ENCODE measurements around the gene RAB2B.
"Not testable (repeated sequence)": the region's sequence is repeated elsewhere in the genome, so short reads cannot be mapped to it uniquely, and the experiment has no call there.

Gene RAB2B

DNA sequence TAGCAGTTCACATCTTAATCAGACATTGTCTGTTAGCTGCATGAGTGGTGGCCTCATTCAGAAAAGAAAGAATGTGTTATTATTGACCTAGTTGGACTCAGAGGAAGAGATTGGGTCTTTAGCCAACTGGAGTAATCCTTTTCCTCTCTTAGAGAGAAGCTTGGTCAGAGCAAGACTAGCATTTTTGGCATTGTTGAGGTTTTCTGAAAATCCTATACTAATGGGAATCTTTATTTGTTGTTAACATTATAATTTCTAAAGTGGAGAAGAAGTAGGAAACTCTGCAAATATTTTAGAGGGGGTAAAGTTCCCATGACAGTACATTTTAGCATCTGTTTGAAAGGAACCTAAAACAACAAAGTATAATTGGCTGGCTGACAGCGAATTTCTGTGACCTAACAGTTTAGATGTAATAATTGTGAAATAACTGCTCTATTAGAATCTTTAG is 9.9 kb upstream of the RAB2B start:
- DNase-seq (ENCODE audit: low spot score) = peak; percentile 68

DNA sequence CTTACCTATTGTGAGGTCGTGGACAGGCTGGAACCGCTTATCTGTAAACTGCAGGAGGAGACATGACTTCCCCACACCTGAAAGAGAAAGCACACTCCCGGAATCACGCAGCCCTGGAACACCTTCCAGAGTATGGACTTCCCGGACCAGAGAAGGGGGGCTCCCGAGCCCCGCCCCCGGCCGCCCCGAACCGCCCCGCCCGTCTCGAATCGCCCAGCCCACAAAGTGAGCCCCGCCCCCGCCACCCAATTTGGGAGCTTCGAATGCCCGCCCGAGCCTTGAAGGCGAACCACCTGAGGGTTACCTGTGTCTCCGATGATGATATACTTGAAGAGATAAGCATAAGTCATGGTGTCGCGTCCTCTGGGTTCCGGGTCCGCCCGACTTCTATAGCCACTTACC is 235 bp downstream of the RAB2B start:
- peak; percentile 87 for DNase-seq (ENCODE audit: low spot score)

DNA sequence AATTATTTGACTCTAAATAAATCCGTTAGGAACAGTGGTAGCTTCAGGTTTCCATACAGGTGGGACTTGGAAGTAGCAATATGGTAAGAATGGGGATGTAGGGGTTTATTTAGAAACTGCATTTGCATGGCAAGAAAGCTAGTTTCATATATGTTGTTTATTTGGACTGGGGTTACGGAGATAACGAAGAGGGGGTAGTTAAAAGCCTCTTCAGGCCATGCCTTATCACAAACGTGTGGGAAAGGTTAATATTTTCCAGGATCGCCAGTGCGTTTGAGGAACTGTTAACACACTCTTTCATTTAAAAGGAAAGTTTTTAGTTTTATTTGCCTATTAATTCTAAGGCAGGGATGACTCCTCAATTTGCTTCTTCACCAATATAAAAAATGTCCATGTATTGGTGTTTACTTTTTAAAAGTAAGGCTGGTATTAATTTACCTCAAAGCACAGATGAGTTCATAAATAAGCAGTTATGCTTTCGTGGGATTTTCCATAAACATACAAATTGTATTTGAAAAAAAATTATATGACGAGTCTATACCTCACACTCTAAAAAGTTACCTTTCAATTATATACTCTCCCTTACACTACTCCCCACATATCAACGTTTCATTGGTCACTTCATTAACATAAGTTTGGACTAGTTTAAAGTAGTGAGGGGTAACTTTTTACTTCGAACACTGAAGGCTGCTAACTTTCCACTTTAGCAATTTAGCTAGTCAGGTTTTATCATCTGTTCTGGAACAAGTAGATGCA is 814 bp downstream of the RAB2B start:
- no peak for DNase-seq (ENCODE audit: low spot score)

DNA sequence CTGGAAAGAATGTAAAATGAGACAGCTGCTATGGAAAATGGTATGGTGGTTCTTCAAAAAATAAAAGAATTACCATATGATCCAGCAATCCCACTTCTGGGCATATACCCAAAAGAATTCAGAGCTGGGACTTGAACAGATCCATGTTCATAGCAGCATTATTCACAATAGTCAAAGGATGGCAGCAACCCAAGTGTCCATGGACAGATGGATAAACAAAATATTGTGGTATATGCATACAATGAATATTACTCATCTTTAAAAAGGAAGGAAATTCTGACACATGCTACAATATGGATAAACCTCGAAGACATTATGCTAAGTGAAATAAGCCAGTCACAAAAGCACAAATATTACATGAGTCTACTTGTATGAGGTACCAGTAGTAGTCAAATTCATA is 9.1 kb downstream of the RAB2B start:
- no peak for DNase-seq (ENCODE audit: low spot score)

DNA sequence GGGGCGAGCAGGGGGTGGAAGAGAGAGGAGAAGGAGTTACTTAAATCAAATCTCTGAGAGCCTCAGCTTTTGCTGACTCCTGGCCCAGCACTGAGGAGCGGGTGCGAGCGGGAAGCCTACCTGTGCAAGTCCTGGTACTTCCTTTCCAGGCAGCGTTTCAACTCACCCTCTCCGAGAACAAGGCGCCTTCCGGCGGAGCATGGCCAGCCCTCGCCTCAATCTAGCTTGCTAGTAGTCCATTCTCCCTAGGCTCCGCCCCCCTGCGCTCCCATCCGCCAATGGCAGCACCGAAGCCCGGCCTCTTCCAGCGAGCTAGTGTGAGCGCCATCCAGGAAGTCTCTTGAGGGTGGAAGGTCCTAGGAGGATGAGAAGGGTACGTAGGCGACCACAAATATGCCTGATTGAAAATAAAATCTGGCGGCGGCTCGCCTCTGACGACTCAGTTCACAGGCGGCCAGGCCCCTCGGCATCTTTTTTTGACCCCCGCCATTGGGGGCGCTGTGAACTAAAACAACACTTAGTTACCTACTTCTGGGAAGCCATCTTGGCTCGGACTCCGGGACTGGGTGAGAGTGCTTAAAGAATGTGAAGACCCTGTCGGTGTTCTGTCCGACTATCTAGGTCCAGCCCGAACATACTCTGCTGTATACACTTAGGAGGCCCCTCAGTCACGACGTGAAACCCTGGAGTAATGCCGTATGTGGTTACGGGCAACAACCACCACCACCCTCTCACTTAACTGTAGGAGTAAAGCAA is 20.7 kb downstream of the RAB2B start, which contains the start of gene CHD8:
CHD8 (minus strand) TSS at position 212 of the 756 bp plus-strand sequence. CDS start 24,480 bp downstream, outside the sequence.
- peak; percentile 99 for DNase-seq (ENCODE audit: low spot score)

DNA sequence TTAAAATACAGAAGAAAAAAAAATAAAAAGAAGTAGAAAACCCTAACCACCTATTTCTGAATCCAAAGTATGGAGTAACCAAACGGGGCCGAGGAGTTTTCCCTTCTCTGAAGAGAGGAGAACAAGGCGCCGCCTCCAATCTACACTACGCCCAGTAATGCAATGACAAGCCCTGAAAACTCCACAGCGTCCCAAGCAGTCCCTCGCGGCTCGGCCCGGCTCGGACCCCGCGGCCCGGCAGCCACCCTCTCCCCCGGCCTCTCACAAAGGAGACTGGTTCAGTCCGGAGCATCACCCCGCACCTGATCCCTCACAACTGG is 21.2 kb downstream of the RAB2B start:
- DNase-seq (ENCODE audit: low spot score) = peak; percentile 51

DNA sequence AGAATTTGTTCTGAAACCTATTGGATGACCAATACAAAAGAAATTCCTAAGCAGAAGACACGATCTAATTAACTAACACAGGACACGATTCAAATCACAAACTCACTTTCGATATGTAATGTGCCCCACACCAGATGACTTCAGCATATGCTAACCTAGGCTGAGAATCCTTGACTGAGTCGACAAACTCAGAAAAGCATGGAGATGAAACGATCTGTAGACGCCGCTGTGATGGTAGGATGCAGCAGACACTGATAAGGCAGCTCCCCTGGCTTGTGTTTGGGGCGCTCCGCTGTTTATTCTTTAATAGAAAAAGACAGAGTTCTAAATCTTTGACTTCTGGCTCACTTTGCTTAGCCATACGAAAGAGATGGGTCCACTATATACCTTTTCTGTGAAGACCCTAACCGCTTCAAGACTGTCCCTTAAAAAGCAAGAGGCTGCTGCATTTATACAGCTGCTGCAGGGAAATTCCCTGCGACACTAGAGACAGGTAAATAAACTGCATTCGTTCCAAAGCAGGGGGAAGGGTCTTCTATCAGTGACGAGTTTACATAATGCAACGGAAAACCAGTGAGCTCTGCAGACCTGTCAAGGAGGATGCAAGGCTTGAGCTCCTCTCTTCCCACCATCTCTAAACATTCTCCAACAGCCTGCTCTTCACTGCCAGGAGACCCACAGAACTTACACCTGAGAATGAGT is 21.8 kb downstream of the RAB2B start:
- DNase-seq (ENCODE audit: low spot score) = peak; percentile 9

DNA sequence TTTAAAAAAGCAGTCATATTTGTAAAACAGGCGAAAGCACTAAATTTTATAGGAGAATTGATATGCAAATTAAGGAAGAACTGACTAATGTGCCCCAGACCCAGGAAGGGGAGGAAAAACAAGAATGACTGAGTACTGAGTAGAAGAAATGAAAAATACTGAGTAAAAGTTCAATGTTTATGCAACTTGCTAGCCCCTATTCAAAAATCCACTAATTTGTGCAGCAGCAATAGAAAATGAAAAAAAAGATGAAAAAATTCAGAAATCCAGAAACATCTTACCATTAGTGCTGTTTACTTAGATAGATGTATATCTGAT is 26.9 kb downstream of the RAB2B start:
- no peak for DNase-seq (ENCODE audit: low spot score)

DNA sequence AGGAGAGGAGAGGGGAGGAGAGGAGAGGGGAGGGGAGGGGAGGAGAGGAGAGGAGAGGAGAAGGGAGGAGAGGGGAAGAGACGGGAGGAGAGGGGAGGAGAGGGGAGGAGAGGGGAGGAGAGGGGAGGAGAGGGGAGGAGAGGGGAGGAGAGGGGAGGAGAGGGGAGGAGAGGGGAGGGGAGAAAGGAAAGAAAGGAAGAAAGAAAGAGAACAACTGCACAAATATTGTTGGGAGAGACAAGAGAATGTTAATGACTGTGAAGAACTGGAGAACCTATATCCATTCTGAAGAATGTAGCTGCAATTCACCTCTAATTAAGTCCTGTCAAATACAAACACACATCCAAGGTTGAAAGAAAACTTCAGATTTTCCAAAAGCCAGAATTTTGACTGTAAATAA is 34.1 kb downstream of the RAB2B start:
- not testable (repeated sequence) for DNase-seq (ENCODE audit: low spot score)

DNA sequence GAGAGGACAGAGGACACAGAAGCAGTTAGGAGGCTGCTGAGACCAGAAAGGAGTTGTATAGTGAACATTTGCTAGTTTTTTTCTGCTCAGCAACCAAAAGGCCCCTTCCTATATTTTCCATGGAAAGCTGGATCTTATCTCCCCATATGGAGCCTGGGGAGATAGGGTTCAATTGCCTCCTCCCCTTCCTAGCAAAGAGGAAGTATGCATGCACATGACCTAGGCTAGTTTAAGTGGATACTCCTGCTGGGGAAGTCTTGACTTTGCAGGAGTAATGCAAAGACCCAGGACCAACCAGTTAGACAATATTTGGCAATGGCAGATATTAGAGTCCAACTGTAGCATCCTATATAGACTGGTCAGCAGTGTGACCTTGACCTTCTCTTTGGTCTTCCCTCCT is 35.9 kb downstream of the RAB2B start:
- DNase-seq (ENCODE audit: low spot score) = no peak

DNA sequence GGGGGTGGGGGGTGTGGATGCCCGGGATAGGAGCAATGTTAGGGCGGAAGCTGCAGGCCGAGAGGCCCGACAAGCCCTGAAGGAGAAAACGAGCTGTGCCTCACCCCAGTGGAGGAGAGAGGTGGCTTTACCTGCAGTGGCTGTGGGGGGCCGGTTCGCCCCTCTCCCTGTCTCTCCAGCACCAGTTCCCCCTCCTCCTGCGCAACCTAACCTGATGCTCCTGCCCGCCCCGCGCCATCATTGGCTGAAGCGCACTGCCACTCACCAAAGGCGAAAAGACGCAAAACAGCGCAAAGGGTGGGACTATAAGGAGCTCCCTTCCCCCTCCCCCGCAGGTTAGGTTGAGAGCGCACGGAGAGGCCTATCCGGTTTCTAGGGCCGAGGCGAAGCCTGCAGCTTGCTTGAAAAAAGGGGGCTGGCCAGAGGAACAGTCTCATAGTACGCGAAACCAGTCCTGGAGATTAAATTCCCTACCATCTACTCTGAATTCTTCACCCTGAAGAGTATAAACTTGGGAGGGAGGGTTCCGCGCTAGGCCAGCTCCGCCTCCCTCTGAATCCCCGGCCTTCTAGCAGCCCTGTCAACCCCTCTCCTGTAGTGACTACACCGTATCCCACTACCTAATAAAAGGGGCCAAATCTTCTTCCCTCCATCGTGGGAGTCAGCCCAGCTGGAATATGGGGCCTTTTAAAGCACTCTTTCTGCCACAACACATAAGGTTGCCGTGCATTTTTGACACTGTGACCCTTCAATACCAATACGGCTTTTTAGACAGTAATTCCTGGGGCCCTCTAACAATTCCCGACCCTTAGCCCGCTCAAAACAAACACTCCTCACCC is 39.5 kb downstream of the RAB2B start:
- peak; percentile 98 for DNase-seq (ENCODE audit: low spot score)

DNA sequence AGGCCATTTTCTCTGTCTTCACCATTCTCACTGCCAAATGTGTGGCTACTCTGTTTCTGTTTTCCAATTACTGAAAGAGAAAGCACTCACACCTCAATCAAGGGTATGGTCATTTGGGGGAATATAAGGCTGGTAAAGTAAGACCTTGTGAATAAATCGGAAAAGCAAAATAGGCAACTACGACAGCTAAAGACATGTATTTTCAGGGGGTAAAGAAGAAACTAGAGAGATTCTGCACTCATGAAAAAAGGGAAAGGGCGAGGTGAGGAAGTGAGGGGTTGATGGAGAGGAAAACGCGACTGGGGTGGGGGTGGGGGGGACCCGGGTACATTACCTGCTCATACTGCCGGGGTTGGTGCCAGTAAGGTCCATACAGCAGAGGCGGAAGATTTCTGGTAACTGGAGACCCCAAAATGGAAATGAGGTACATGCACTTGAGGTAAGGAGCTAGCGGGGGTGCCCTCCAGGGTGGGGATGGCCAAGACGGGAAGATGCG is 40.1 kb downstream of the RAB2B start:
- DNase-seq (ENCODE audit: low spot score) = no peak

DNA sequence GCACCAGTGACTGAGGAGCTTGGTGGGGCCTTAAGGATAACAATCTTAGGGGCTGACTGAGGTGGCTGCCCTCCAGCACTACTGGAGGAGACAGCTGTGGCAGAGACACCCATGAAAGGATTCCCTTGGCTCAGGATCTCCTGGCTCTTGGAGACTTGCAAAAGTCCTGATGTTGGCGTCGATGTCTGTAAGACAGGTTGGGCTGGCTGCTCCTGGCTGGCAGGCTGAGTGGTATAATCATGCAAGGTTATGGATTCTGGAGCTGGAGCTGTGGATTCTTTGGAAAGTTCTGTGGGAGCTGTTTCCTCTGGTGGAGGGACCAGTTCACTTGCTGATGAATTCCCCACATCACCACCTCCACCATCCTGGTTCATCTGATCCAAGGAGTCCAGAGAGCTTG is 45.6 kb downstream of the RAB2B start:
- no peak for DNase-seq (ENCODE audit: low spot score)

DNA sequence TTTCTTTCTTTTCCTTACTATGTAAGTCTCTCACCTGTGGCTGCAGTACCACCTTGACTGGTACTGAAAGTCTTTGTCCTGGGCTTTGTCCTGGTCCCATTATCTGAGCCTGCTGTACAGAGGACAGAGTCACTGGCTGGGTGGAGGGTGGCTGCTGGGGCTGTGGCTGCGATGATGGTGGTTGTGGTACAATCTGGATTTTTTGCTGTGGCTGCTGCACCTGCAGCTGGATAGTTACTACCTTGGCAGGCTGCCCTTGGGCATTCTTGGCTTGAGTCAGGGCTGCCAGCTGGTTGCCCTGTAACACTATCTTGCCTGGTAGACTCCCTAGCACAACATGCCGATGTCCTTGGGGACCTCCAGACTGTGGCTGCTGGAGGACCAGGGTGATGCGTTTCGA is 47.8 kb downstream of the RAB2B start:
- DNase-seq (ENCODE audit: low spot score) = no peak

DNA sequence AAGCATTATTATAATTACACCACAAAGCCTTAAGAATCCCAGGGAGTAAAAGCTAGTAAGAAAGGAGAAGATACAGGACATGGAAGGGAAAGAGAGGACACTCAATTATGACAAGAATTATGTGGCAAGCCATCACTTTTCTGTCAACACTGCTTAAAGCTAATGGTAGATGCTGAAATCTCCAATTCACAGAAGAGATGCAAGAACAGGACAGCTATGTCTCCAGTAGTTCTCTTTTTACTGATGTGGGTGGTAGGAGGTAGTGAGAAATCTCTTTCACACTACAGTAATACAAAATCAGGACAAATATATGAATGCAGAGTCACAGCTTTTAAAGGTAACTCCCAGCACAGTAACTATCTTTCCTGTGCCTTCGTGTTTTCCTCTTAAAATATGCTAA is 50.1 kb downstream of the RAB2B start:
- DNase-seq (ENCODE audit: low spot score) = no peak

DNA sequence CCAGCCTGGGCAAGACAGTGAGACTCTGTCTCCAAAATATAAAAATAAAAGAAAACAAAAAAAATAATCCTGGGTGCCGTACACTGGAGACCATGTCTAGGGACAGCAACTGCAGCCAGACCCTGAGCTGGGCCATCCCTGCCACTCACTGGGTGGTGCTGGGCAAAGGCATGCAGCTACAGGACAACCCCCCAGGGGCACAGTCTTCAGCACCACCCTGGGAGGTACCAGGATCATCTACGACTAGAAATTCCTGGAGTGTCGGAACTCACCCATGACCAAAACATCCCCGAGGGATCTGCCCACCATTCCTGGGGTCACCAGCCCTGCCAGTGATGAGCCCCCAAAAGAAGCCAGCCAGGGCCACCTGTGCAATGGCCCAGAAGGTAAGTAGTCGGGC is 57.2 kb downstream of the RAB2B start:
- DNase-seq (ENCODE audit: low spot score) = no peak

DNA sequence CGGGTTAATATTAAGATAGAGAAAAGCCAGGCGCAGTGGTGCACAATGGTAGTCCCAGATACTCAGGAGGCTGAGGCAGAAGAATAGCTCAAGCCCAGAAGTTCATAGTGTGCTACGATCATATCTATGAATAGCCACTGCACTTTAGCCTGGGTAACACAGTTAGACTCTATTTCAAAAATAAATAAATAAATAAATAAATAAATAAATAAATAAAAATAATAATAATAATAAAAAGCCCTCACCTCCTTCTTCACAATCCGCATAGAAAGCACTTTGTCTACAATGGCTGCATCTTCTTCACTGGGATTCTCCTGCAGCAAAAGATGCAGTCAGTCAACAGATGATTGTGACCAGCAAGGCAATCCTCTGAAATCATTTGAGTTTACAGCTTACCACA is 61.4 kb downstream of the RAB2B start:
- DNase-seq (ENCODE audit: low spot score) = no peak

DNA sequence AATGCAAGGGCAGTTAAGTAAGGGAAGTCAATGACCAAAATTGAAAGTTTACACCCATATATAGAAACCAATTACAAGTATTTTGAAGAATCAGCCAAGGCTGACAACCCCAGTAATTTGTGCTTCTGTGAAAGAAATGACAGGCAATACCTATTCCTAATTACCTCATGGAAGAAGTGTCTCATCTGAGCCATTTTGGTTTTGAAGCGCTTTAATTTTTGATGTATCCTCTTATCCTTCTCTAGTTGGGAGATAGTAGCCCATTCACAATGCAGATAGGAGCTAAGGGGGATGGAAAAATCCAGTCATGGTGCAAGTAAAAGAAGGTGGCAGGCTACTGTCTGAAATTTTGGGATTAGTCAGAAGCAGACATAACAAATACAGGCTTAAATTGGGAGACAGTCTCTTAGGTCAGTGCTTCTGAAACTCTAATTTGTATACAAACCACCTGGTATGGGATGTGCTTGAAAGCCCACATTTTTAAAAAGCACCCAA is 62.6 kb downstream of the RAB2B start:
- no peak for DNase-seq (ENCODE audit: low spot score)

All from AG20443 (cell line).